DMS153 treated with DMSO at 0.1 percent for 48 hours (cell line): ENCODE data around the gene GTPBP6.

Source experiments
- DNase-seq: peaks from one replicate; lab custom pipeline; 2025; ENCODE audit not compliant: unreplicated experiment; lab: John Stamatoyannopoulos, UW

GTPBP6 gene, protein sequence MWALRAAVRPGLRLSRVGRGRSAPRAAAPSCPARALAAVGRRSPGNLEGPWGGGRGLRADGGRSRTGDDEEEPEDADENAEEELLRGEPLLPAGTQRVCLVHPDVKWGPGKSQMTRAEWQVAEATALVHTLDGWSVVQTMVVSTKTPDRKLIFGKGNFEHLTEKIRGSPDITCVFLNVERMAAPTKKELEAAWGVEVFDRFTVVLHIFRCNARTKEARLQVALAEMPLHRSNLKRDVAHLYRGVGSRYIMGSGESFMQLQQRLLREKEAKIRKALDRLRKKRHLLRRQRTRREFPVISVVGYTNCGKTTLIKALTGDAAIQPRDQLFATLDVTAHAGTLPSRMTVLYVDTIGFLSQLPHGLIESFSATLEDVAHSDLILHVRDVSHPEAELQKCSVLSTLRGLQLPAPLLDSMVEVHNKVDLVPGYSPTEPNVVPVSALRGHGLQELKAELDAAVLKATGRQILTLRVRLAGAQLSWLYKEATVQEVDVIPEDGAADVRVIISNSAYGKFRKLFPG

DNA sequence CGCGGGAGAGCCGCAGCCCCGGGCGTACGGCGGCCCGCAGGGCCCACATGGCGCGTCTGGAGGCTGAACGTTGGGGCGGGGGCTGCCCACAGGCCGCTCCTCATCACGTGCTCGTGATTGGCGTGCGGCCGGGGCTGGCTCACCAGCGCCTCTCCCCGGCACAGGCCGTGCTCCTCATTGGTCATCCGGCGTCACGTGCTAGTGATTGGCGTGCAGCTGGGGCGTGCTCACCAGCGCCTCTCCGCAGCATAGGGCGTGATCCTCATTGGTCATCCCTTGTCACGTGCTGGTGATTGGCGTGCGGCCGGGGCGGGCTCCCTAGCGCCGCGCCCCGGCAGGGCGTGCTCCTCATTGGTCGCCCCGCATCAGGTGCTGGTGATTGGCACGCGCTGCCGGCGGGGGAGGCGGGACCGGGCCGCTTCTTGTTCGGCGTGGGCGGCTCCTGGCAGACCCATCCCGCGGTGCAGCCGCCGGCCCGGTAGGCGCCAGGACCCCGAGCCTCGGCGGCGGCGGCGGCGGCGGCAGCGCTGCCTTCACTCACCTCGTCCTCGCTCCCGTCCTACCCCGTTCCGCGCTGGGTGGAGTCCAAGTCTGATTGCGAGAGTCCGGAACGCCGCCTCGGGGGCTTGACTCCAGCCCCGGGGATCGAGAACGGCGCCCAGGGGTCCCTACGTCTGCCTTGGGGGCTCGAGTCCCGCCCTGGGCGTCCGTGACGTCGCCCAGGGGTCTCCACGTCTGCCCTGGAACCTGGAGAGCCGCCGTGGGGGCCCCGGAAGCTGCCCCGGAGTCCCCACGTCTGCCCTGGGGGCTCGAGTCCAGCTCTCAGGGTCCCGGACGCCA, at the start of gene GTPBP6:
GTPBP6 (minus strand) TSS at position 58 of the 840 bp plus-strand sequence; CDS start at position 49, 9 bp downstream.
- DNase-seq, result no peak

DNA sequence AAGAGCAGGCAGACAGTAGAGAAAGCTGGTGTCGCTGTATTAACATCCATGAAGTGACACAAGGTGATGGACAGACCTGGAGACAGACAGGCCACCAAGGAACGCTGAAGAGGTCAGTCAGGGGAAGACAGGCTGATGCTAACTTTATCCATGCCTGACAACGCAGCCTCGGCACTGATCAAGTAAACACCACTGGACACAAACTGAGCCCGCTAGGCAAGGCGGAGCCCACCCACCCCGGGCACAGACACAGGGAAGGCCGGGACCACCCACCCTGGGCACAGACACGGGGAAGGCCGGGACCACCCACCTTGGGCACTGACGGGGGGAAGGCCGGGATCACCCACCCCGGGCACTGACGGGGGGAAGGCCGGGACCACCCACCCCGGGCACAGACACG, 49.3 kb upstream of the GTPBP6 start:
- no peak for DNase-seq

DNA sequence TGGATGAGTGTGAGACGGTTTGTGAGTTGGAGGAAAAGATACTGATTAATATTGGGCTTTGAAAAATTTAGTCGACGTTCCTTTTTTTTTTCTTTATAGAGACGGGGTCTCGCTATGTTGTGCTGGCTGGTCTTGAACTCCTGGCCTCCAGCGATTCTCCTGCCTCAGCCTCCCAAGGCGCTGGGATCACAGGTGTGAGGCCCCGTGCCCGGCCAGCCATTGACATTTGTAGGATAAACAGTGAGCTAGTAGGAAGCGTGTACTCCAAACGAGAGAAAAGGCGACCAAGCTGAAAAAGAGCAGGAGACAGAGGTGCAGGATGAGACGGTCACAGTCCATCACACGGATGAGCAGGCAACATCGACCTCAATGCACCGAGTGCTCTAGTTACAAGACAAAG, 48.8 kb upstream of the GTPBP6 start:
- no peak for DNase-seq

DNA sequence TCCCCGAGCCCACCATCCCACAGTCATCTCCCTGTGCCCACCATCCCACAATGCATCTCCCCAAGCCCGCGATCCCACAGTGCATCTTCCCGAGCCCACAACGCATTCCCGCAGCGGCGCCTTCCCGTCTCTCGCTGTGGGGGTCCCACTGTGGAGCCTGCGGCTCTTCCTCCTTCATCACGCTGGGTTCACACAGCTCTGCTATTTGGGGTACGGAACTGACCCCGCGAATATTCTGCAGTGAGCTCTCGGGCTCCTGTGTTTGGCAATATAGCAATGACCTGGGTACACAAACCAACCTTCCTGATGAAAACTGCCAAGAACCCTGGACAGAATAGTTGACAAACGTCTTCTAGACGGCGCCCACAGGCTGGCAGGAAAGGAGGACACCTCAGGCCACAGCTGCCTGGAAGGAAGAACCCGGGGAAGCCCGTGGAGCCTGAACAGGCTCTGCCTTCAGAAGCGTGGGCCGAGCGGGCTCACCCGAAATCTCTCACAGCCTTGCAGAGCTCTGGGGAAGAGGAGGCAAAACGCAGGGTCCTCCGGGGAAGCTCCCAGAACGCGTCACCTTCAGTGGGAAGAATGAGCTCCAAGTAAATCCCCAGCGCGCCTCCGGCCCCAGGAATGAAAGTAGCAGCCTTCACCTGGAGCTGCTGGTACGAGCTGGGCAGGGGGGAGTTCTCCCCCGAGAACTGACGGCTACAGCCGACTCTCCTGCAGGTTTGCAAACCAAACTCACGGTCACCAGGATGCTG, 45.2 kb upstream of the GTPBP6 start:
- DNase-seq, result no peak

DNA sequence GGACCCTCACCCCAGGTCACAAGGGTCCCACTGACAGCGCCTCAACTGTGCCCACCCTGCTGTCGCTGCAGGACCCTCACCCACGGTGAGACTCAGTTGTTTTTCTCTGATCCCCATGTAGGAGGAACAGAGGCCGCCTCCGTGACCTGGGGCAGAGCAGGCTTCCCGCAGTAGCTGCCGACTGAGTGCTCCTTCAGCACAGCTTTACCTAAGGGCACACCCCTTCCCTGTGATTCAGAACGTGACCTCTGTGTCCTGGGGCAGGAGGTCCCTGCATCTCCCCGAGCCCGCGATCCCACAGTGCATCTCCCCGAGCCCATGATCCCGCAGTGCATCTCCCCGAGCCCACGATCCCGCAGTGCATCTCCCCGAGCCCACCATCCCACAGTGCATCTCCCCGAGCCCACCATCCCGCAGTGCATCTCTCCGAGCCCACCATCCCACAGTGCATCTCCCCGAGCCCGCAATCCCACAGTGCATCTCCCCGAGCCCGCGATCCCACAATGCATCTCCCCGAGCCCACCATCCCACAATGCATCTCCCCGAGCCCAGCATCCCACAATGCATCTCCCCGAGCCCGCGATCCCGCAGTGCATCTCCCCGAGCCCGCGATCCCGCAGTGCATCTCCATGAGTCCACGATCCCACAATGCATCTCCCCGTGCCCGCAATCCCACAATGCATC, 44.5 kb upstream of the GTPBP6 start:
- DNase-seq, result no peak

DNA sequence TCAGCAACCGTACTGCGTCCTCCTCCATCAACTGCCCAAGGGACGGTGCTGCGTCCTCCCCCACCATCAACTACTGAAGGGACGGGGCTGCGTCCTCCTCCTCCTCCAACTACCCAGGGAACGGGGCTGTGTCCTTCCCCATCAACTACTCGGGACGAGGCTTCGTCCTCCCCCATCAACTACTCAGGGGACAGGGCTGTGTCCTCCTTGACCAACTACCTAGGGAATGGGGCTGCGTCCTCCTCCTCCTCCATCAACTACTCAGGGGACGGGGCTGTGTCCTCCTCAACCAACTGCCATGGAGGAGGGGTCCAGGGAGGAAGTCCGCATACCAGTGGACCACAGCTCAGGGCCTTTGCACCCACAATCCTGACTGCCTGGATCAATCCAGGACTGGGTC, 43.8 kb upstream of the GTPBP6 start:
- no peak for DNase-seq

DNA sequence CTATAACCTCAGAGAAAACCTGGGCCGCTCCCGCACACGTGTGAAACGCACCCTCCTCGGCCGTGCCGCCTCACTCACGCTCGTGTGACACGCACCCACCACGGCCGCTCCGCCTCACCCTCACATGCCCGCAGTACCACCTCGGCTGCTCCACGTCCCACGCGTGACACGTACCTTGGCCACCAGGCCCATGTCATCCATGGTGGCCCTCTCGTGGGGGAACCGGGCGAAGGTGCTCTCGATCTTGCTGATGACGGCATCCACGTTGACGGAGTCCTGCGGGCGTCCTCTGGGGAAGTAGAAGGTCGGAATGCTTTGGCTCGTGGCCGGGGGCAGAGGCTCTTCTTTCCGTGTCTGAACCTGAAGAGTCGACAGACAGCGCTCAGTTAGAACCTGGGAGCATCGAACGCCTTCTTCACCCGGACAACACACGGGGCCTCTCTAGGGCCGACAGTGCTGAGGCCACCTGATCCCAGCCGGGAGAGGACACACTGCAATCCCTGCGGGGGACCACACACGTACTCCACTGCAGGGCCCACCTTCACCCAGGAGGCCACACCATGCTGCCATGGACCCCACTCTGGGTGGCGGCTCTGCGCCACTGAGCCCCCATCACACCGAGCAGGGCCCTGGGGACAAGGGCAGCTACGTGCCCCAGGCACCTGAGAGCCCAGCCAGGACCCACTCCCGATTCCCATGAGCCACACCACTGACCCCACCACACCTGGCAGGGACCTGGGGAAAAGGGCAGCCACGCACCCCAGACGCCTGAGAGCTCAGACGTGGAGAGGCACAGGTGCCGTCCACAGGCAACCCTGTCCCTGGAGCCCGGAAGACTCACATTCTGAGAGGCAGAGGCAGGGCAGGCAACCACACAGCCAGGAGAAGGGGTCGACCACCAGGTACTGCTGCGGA, 42.9 kb upstream of the GTPBP6 start:
- no peak for DNase-seq

DNA sequence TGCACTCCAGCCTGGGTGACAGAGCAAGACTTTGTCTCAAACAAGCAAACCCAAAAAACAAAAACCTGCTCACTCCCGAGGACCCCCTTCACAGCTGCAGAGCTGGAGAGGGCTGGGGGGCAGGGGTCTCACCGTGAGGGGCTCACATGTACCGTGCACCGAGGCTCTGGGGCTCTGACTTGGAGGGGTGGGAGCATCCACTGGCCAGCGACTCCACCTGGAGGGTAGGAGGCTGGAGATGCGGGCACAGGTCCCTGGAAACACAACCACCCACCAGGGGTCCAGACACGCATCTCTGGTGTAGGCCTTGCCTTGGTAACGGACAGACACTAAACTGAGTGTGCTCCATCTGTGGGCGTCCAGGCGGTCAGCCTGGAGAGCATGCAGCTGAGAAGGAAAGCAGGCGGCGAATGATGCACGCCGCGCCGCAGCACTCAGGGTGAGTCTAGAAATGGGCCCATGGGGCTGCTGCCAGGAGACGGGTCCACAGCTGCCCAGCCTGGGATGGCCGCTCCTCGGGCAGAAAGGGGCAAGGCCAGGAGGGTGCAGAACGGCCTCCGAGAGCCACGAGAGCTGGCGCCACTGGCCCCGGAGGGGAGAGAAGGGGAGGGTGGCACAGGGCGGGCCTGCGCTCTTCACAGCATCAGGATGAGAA, 42.0 kb upstream of the GTPBP6 start:
- no peak for DNase-seq

DNA sequence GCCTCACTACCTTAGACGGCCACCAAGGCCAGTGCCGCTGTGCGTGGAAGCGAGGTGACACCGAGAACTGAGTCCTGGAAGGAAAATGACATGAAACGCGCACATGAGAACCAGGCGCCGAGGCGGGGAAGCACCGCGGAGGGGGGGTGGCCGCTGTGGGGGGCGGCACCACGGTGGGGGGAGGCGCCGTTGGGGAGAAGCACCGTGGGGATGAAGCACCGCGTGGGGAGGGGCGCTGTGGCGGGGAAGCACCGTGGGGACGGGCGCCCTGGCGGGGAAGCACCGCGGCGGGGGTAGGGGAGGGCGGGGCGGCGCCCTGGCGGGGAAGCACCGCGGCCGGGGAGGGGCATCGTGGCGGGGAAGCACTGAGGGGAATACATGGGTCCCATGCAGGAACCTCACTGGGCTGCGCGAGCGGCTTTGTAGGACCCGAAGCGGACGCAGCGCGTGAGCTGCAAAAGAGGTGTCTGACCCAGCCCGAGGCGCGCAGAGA, 40.1 kb upstream of the GTPBP6 start:
- no peak for DNase-seq

DNA sequence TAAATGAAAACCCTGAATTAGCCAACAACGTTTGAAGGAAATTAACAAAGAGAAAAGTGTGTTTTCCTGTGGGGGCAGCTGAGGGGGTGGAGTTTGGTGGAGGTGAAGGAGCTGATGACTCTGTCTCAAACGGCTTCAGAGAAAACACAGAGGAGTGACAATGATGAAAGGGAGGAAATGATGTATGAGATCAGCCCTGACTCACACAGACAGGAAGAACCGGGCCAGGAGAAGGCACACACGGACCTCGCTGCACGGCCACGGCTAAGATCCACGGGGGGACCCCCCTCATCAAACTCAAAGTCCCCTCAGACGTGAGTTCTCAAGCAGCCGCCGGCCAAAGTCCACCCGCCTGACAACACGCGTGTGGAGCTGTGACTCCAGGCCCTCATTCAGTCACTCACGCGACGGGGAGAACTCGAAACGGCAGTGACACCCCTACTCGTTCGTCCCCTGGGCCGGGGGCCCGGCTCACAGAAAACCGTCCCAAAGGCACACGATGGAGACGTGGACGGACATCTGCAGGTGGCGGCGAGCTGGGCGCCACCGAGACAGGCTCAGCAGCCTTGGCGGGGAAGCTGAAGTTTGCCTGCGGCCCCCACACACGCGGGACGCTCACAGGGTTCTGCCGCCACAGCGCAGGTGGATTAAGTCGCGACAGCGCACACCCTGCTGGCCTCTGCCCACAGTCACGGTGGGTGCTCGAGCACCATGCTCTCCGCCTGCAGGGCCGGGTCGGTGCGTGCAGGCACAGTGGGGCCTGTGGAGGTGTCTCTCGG, 39.3 kb upstream of the GTPBP6 start:
- no peak for DNase-seq

DNA sequence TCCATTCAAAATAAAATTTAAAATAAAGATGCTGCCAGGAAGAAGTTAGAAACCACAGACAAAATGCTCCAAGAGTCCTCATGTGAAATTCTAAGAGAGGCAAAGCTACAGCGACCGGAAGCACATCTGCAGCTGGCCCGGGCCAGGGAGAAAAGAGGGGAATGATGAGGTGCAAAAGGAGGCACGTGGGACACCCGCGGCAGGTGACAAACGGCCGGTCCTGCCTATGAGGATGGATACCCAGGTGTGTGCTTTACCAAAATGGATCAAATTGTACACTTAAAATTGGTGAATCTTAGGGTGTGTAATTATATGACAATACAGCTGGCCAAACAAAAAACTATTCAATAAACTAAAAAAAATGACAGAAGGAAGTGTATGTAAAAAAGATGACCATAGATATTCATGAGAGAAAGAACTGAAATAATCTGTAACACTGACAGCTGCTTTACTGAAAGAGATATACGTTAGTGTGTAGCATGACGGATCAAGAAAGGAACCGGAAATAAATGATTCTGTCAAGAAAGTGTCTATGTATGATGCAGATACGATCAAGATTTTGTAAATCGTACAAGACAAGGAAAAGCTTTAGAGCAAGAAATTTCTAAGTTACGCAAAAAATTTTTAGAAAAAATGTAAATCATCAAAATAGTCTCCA, 38.6 kb upstream of the GTPBP6 start:
- no peak for DNase-seq

DNA sequence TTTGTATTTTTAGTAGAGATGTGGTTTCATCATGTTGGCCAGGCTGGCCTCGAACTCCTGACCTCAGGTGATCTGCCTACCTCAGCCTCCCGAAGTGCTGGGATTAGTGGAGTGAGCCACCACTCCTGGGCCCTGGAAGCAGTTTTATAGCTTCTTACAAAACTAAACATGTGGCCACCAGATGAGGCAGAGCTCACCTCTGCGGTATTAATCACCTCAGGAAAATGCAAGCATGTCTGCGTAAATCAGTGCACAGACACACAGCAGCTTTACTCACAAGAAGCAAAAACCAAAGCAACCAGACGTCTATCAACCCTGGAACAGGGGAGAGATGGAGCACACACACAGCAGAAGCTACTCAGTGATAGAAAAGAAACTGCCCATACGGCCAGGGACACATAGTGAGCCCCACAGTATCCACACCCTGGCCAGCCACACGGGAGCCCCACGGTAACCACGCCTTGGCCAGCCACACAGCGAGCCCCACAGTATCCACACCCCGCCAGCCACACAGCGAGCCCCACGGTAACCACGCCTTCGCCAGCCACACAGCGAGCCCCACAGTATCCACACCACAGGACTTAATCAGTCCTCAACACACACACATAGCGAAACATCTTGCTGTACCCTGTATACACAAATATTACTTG, 37.9 kb upstream of the GTPBP6 start:
- no peak for DNase-seq

DNA sequence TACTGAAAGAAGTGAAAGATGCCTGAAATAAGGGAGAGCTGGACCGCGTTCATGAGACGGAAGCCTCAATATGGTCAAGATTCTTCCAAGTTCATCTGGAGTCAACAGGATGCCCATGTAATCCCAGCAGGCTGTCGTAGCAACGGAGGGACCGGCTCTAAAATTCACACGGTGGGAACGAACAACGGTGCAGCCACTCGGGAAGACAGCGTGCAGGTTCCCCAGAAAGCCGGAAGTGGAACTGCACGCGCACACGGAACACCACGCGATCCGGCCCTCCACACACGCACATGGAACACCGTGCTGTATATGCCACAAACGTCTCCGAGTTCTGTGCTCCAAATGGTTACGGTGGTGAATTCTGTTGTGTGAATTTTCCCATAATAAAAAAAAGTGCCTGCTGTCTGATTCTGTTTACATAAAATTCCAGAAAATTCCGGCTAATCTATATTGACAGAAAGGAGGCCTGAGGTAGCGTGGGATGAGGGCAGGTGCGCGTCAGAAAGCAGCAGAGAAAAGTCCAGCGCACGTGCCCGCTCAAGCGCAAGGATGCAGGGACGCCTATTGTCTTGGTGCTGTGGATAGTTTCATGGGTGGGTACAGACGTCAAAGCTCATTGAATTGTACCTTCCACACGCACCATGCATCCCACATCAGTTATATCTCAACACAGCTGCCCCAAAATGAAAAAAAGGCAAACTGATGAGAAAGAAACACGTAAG, 36.9 kb upstream of the GTPBP6 start:
- no peak for DNase-seq

DNA sequence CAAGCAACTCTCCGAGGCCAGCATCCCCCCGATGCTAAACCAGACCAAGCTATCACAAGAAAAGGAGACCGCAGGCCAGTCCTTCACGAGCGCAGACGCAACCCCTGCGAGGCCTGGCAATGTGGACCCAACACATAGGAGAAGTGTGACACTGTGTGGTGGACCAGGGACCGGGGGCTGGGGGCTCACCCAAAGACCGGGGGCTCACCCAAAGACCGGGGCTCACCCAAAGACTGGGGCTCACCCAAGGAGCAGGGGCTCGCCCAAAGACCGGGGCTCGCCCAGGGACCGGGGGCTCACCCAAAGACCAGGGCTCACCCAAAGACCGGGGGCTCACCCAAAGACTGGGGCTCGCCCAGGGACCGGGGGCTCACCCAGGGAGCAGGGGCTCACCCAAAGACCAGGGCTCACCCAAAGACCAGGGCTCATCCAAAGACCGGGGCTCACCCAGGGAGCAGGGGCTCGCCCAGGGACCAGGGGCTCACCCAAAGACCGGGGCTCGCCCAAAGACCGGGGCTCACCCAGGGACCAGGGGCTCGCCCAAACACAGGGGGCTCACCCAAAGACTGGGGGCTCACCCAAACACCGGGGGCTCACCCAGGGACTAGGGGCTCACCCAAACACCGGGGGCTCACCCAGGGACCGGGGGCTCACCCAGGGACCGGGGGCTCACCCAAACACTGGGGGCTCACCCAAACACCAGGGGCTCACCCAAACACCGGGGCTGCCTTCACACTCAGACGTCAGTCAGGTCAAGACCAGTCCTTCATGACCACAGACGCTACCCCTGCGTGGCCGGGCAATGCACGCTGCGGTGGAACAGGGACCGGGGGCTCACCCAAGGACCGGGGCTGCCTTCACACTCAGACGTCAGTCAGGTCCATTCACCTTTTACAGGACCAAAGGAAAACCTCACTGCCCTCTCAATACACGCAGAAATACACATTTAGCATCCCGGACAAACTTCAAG, 35.3 kb upstream of the GTPBP6 start:
- no peak for DNase-seq

DNA sequence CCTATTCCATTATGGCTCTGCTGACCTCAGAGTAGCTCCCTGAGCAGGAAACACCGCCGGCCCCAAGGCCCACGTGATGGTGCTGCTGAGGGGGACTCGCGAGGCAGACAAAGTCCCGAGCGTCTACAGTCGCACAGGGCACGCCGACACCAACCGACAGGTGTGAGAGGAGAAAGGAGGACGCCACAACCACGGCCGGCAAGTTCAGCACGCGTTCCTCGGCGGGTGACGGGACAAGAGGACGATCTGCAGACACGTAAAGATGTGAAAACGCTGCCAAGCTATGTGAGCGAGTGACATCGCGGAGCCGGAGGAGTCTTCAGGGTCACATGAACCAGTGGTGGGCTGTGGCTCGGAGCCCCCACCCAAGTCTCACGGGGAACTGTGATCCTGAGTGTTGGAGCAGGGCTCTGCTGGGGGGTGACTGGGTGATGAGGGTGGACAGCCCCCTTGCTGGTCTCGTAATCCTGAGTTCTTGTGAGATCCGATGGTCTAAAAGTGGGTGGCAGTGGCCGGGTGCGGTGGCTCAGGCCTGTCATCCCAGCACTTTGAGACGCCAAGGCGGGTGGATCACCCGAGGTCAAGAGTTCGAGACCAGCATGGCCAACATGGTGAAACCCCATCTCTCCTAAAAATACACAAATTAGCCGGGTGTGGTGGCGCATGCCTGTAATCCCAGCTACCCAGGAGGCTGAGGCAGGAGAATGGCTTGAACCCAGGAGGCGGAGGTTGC, 34.2 kb upstream of the GTPBP6 start:
- DNase-seq, result no peak
